GM23248 (cell line): ENCODE data around the gene THSD4. TPM values are rescaled to one million over a fixed set of nuclear protein-coding genes. Genes with fewer than 3 reads are reported as not detected.
"Not testable (repeated sequence)": the region's sequence is repeated elsewhere in the genome, so short reads cannot be mapped to it uniquely, and the experiment has no call there.

ENCODE experiments used
- DNase-seq: peaks from one replicate; pipeline ENCODE4 v3.0.0-alpha.2; 2015
- H2AFZ ChIP-seq: fragments of 200-600 bp; sonication (generic); 2 replicates; pipeline ENCODE4 v1.6.1; 2016; ENCODE audit warnings: antibody characterized with exemption
- H3F3A ChIP-seq: fragments of 200-600 bp; sonication (generic); 2 replicates; pipeline ENCODE4 v1.6.1; 2016; ENCODE audit warnings: mild to moderate bottlenecking, antibody characterized with exemption, mixed run types; ENCODE audit not compliant: insufficient read depth
- H3K27ac ChIP-seq: fragments of 200-600 bp; sonication (generic); 2 replicates; pipeline ENCODE4 v1.5.1; 2016; ENCODE audit warnings: mild to moderate bottlenecking
- H3K27me3 ChIP-seq: fragments of 200-600 bp; sonication (generic); replicated peaks from 2 replicates; pipeline ENCODE4 v1.6.1; 2016; ENCODE audit warnings: mild to moderate bottlenecking; ENCODE audit not compliant: insufficient read depth
- H3K36me3 ChIP-seq: fragments of 200-600 bp; sonication (generic); 2 replicates; pipeline ENCODE4 v1.6.1; 2016; ENCODE audit warnings: low read depth, mild to moderate bottlenecking
- H3K4me1 ChIP-seq: fragments of 200-600 bp; sonication (generic); 2 replicates; pipeline ENCODE4 v1.6.1; 2016; ENCODE audit warnings: mild to moderate bottlenecking; ENCODE audit not compliant: insufficient read depth
- H3K4me2 ChIP-seq: fragments of 200-600 bp; sonication (generic); one replicate; pipeline ENCODE4 v1.6.1; 2016; ENCODE audit warnings: mild to moderate bottlenecking; ENCODE audit not compliant: unreplicated experiment
- H3K4me3 ChIP-seq: fragments of 200-600 bp; sonication (generic); 2 replicates; pipeline ENCODE4 v1.5.1; 2016; ENCODE audit warnings: mild to moderate bottlenecking
- H3K79me2 ChIP-seq: fragments of 200-600 bp; sonication (generic); 2 replicates; pipeline ENCODE4 v1.6.1; 2016; ENCODE audit warnings: mild to moderate bottlenecking; ENCODE audit not compliant: insufficient read depth
- H3K9ac ChIP-seq: fragments of 200-600 bp; sonication (generic); 2 replicates; pipeline ENCODE4 v1.6.1; 2016; ENCODE audit warnings: mild to moderate bottlenecking
- H3K9me2 ChIP-seq: fragments of 200-600 bp; sonication (generic); 2 replicates; pipeline ENCODE4 v1.6.1; 2016; ENCODE audit warnings: mixed run types, mild to moderate bottlenecking, moderate library complexity; ENCODE audit not compliant: insufficient read depth
- H3K9me3 ChIP-seq: fragments of 200-600 bp; sonication (generic); one replicate; pipeline ENCODE4 v1.6.1; 2017; ENCODE audit warnings: low read depth
- H4K20me1 ChIP-seq: fragments of 200-600 bp; sonication (generic); 2 replicates; pipeline ENCODE4 v1.6.0; 2016; ENCODE audit not compliant: insufficient read depth
- EZH2 ChIP-seq: fragments of 200-600 bp; sonication (generic); IDR thresholded peaks from 2 replicates; pipeline ENCODE4 v1.6.1; 2018; ENCODE audit warnings: antibody characterized with exemption, mild to moderate bottlenecking; ENCODE audit not compliant: insufficient read depth, poor library complexity, severe bottlenecking
- EZH2phosphoT487 ChIP-seq: fragments of 200-600 bp; sonication (generic); IDR thresholded peaks from 2 replicates; pipeline ENCODE4 v1.6.1; 2018; ENCODE audit warnings: antibody characterized with exemption, moderate library complexity, mild to moderate bottlenecking, low read depth; ENCODE audit not compliant: insufficient read depth
- WGBS, 2 experiments: methylation state at CpG; one replicate each; pipeline ENCODE4 v1.1.6; 2015 to 2017; ENCODE audit warnings: low lambda C conversion rate in 2 of 2, low coverage in 1 of 2; ENCODE audit errors: missing lambda C conversion rate in 2 of 2; 5-methylcytosine and 5-hydroxymethylcytosine counted together
- in situ Hi-C: fragments of 300-500 bp; cut with MboI; formaldehyde crosslinking; loops from 2 replicates; pipeline ENCODE4 v1.15.0; 2020
- polyA plus RNA-seq: library from polyadenylated mRNA; unstranded; fragments of >200 nt; fragmentation: Nextera tagmentation; extraction: Ambion mirVana; gene quantifications from 2 replicates; pipeline ENCODE4 v1.2.1, GENCODE V29; 2016
- total RNA-seq: library from RNA; depleted of rRNA; stranded (reverse); fragments of >200 nt; shearing (Covaris generic); gene quantifications from 2 replicates; pipeline ENCODE4 v1.2.3, GENCODE V29; 2014

THSD4 gene
- total and polyA plus RNA-seq, 2 experiments from 2014 or later, result 14.2 to 58.9 TPM

DNA sequence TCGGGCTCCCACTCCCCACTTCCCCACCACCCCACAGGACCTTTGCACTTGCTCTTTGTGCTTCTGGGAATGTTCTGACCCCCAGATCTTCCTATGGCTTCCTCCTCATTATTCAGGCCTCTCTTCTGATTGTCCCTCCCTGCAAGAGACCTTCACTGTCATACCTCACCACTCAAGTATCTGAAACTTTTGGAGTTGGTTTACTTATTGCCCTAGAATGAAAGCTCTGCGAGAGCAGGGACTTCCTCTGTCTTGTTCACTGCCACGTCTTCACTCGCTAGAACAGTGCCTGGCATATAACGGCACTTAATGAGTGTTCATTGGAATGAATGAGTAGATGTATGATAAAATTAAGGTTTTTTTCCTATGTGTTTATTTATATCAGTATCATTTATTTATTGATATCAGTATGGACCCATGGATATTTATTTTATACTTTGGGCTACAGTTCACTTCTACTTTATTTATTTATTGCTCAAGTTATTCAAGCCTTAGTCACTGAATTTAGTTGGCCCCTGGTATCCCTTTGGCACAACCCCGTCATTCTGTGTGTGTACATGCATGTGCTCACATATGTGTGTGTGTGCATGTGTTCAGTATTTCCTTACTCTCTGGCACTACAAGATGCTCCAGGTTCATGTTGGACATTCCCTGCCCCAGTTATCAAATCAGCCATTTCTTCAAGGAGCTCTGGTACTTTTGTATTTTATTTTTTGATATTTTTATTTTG lies 197.6 kb downstream of the THSD4 start:
- Histone ChIP-seq H3K36me3 (no peaks in the 10 kb centered on the region), H3K27ac (no peak overlapping the region), H3K4me1 (no peaks in the 10 kb centered on the region), H3K27me3 (no peaks in the 10 kb centered on the region), H2AFZ (no peak overlapping the region), H3F3A (no peaks in the 10 kb centered on the region), H3K4me3 (no peak overlapping the region), H3K79me2 (no peaks in the 10 kb centered on the region), H3K9ac (no peak overlapping the region), H3K9me2 (no peaks in the 10 kb centered on the region), H3K4me2 (no peak overlapping the region), H4K20me1 (no peaks in the 10 kb centered on the region), H3K9me3 (no peaks in the 10 kb centered on the region)
- TF ChIP-seq EZH2 (no peak), EZH2phosphoT487 (no peak)
- 97 to 98% methylated on average over 6 of the region's 6 CpGs for WGBS, 2 experiments
- in situ Hi-C loops, result no loop called here
- DNase-seq, result no peak

DNA sequence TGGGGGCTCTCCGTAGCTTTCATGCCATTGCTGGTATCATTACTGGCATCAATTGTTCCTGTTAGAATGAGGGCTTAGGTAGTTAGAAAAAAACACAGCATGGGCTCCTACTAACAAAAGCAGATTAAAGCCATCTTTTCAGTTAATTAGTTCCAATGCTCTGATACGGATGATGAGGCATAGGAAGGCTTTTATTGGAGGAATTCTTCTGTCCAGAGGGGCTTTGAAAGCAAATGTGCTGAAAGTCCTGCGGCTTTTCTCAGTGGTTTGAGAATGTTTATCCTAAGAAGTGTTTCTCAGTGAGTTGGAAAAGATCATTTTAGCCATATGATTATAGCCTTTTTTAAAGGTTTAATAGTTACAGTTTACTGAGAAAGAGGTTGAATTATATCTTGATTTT lies 198.5 kb downstream of the THSD4 start:
- no peak overlapping the region for H3K4me3 ChIP-seq
- H3K9ac ChIP-seq, result no peak overlapping the region
- no peak for TF ChIP-seq EZH2phosphoT487
- no peak for TF ChIP-seq EZH2
- H3F3A ChIP-seq, result no peaks in the 10 kb centered on the region
- no peaks in the 10 kb centered on the region for H3K36me3 ChIP-seq
- no peak overlapping the region for H3K4me2 ChIP-seq
- H3K79me2 ChIP-seq, result no peaks in the 10 kb centered on the region
- H3K4me1 ChIP-seq, result no peaks in the 10 kb centered on the region
- H3K27ac ChIP-seq, result no peak overlapping the region
- H4K20me1 ChIP-seq, result no peaks in the 10 kb centered on the region
- DNase-seq, result no peak
- no peaks in the 10 kb centered on the region for H3K9me3 ChIP-seq
- H2AFZ ChIP-seq, result no peak overlapping the region
- 84 to 91% methylated on average over 3 of the region's 3 CpGs for WGBS, 2 experiments
- in situ Hi-C loops, result no loop called here
- H3K9me2 ChIP-seq, result no peaks in the 10 kb centered on the region
- H3K27me3 ChIP-seq, result no peaks in the 10 kb centered on the region

DNA sequence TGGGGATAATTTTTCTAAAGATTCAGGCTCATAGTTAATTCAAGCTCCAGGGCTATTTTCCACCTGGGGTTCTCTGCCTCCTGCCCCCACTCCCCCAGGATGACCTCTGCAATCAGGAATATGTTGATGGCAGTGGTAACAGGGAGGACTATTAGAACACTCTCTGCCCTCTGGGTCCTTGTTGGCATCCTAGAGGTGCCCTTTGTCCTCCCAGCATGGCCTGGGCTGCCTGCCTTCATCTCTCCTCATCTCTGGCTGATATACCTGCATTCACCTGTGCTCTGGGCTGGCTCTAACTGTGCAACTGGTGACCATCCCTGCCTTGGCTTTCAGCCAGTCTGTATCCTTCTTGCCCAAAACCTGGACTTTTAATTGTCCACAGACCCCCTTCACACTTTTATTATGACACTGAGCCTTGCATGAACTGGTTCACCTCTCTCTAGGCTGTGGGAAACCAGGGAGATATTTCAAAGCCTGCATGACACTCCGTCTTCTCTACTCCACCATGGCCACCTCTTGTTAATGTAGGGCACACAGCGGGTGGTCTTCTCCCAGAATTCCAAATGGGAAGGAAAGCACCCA lies 199.8 kb downstream of the THSD4 start:
- no peak overlapping the region for H3K27ac ChIP-seq
- DNase-seq, result no peak
- H3K9me3 ChIP-seq, result no peaks in the 10 kb centered on the region
- H3K4me1 ChIP-seq, result no peaks in the 10 kb centered on the region
- no peaks in the 10 kb centered on the region for H3K9me2 ChIP-seq
- in situ Hi-C loops, result no loop called here
- no peak overlapping the region for H3K4me3 ChIP-seq
- no peaks in the 10 kb centered on the region for H3K36me3 ChIP-seq
- WGBS, 2 experiments, result 80 to 90% methylated on average over 2 of the region's 2 CpGs
- H3K79me2 ChIP-seq, result no peaks in the 10 kb centered on the region
- H3F3A ChIP-seq, result no peaks in the 10 kb centered on the region
- no peaks in the 10 kb centered on the region for H3K27me3 ChIP-seq
- H3K9ac ChIP-seq, result no peak overlapping the region
- no peak for TF ChIP-seq EZH2
- TF ChIP-seq EZH2phosphoT487, result no peak
- H4K20me1 ChIP-seq, result no peaks in the 10 kb centered on the region
- no peak overlapping the region for H2AFZ ChIP-seq
- H3K4me2 ChIP-seq, result no peak overlapping the region

DNA sequence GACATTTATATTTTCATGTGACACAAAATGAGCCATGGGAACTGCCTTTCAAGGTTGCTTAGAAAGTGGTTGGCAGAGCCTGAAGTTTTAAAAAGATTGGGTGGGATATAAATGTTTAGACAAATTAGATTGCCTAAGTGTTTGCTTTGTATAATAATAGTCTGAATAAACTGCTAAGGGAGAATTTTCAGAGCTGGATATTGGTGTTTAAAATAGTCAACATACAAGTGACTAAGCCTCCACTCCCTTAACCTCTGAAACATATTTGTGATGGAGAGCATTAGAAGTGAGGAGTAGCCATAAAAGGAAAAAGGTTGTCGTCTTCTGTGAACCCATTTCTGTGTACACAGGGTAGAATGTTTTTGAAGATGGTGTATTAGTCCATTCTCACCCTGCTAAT lies 201.6 kb downstream of the THSD4 start:
- H3K36me3 ChIP-seq, result no peaks in the 10 kb centered on the region
- in situ Hi-C loops, result no loop called here
- H3K9me3 ChIP-seq, result no peaks in the 10 kb centered on the region
- WGBS, 2 experiments, result 91 to 93% methylated on average over 1 of the region's 1 CpG
- H2AFZ ChIP-seq, result no peak overlapping the region
- no peaks in the 10 kb centered on the region for H3K9me2 ChIP-seq
- no peaks in the 10 kb centered on the region for H3K27me3 ChIP-seq
- DNase-seq, result no peak
- H4K20me1 ChIP-seq, result no peaks in the 10 kb centered on the region
- no peaks in the 10 kb centered on the region for H3K4me1 ChIP-seq
- no peak overlapping the region for H3K4me2 ChIP-seq
- H3F3A ChIP-seq, result no peaks in the 10 kb centered on the region
- no peak for TF ChIP-seq EZH2
- no peak for TF ChIP-seq EZH2phosphoT487
- H3K79me2 ChIP-seq, result no peaks in the 10 kb centered on the region
- no peak overlapping the region for H3K4me3 ChIP-seq
- H3K27ac ChIP-seq, result no peak overlapping the region
- H3K9ac ChIP-seq, result no peak overlapping the region

DNA sequence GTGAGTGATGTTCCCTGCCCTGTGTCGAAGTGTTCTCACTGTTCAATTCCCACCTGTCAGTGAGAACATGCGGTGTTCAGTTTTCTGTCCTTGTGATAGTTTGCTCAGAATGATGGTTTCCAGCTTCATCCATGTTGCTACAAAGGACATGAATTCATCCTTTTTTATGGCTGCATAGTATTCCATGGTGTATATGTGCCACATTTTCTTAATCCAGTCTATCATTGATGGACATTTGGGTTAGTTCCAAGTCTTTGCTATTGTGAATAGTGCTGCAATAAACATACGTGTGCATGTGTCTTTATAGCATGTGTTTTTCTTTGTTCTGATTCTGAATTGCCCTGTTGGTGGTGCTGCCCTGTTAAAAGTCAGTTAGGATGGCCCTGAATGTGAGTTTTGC lies 204.2 kb downstream of the THSD4 start:
- H3K4me2 ChIP-seq, H3K4me3 ChIP-seq, H3K9me2 ChIP-seq, H3K9me3 ChIP-seq, H3K79me2 ChIP-seq, H3K27me3 ChIP-seq, DNase-seq, H4K20me1 ChIP-seq, in situ Hi-C loops, H3K36me3 ChIP-seq, H3K9ac ChIP-seq, H3K27ac ChIP-seq, H3K4me1 ChIP-seq, H2AFZ ChIP-seq, H3F3A ChIP-seq: not testable (repeated sequence)
- WGBS, 2 experiments, result 96 to 97% methylated on average over 3 of the region's 3 CpGs
